HCT116 (cell line): Measurements from ENCODE around the gene OR2A25. TPM values are rescaled to one million over a fixed set of nuclear protein-coding genes. Genes with fewer than 3 reads are reported as not detected.

Source experiments
- ATAC-seq: fragments of 200-7000 bp; cut with Tn5 transposase; 2 replicates; pipeline ENCODE4 v1.9.1; 2020; ENCODE audit warnings: mild to moderate bottlenecking, moderate library complexity
- BruUV-seq: library from RNA; stranded (reverse); fragments of 400-500 nt; replicated peaks from 2 replicates; lab custom pipeline; 2021; lab: Mats Ljungman, UMichigan
- CTCF ChIA-PET: fragments of 300-600 bp; sonication (Branson Sonifier 250); formaldehyde crosslinking; loops from one replicate; lab custom pipeline; 2021; ENCODE audit warnings: antibody characterized with exemption; lab: Charles Lee
- POLR2A ChIA-PET: fragments of 300-600, 350-600 bp; sonication (Branson Sonifier 250); formaldehyde crosslinking; loops from one replicate; lab custom pipeline; 2021; ENCODE audit warnings: antibody characterized with exemption; lab: Charles Lee
- RAD21 ChIA-PET, 2 experiments: fragments of 300-600 bp; sonication (Branson Sonifier 250); formaldehyde crosslinking; loops; one replicate each; lab custom pipeline; 2023; ENCODE audit warnings: low total read pairs in 2 of 2; ENCODE audit not compliant: uncharacterized antibody in 2 of 2, unreplicated experiment in 2 of 2, low non-redundant PET in 1 of 2; lab: Charles Lee
- DNase-seq: peaks from one replicate; pipeline ENCODE4 v3.0.0-alpha.2; 2010; ENCODE audit warnings: low read depth, low spot score
- H2AFZ ChIP-seq: fragments of 200-600 bp; shearing (Covaris generic), sonication (generic); 2 replicates; pipeline ENCODE4 v1.6.1; 2017; ENCODE audit warnings: low read depth, mixed run types, mixed read lengths, antibody characterized with exemption, low read length; ENCODE audit not compliant: poor library complexity, severe bottlenecking
- H3K27ac ChIP-seq: 2 replicates; pipeline ENCODE4 v1.5.1; 2012; ENCODE audit warnings: low read depth, low read length
- H3K27me3 ChIP-seq: fragments of 200-600 bp; sonication (generic); 2 replicates; pipeline ENCODE4 v1.6.1; 2016; ENCODE audit warnings: mixed run types, low read length, mixed read lengths; ENCODE audit not compliant: insufficient read depth
- H3K36me3 ChIP-seq, 2 experiments: fragments of 200-500 bp in 1 of 2; fragments of 200-600 bp in 1 of 2; sonication (Bioruptor generic) in 1 of 2; sonication (generic) in 1 of 2; 2 replicates each; pipeline versions ENCODE4 v1.5.1 to v1.6.1; 2014 to 2016; ENCODE audit warnings: low read length in 2 of 2, inconsistent platforms in 1 of 2, mixed read lengths in 1 of 2, mixed run types in 1 of 2; ENCODE audit not compliant: insufficient read depth in 2 of 2, control insufficient read depth in 1 of 2
- H3K4me1 ChIP-seq, 2 experiments: fragments of 200-600 bp in 1 of 2; sonication (generic) in 1 of 2; 2 replicates each; pipeline versions ENCODE4 v1.5.1 to v1.6.1; 2012 to 2017; ENCODE audit warnings: low read length in 2 of 2, inconsistent platforms in 1 of 2, mild to moderate bottlenecking in 1 of 2, mixed read lengths in 1 of 2, mixed run types in 1 of 2, moderate library complexity in 1 of 2; ENCODE audit not compliant: insufficient read depth in 2 of 2, control insufficient read depth in 1 of 2
- H3K4me2 ChIP-seq: fragments of 200-600 bp; sonication (generic); 2 replicates; pipeline ENCODE4 v1.6.1; 2017; ENCODE audit warnings: mixed run types, low read length, mixed read lengths
- H3K4me3 ChIP-seq, 2 experiments: fragments of 200-600 bp in 1 of 2; sonication (generic) in 1 of 2; replicated peaks in 1 of 2; 2 replicates each; pipeline ENCODE4 v1.5.1; 2011 to 2016; ENCODE audit warnings: low read length in 2 of 2, control low read depth in 1 of 2, low read depth in 1 of 2, mild to moderate bottlenecking in 1 of 2, mixed read lengths in 1 of 2, mixed run types in 1 of 2
- H3K79me2 ChIP-seq: fragments of 200-600 bp; sonication (generic); 2 replicates; pipeline ENCODE4 v1.6.1; 2017; ENCODE audit warnings: mild to moderate bottlenecking, mixed run types, low read length, moderate library complexity, mixed read lengths; ENCODE audit not compliant: insufficient read depth
- H3K9ac ChIP-seq: fragments of 200-600 bp; sonication (generic); 2 replicates; pipeline ENCODE4 v1.6.1; 2016; ENCODE audit warnings: low read length, mixed read lengths
- H3K9me2 ChIP-seq: fragments of 200-600 bp; sonication (generic), shearing (Covaris generic); 2 replicates; pipeline ENCODE4 v1.6.1; 2017; ENCODE audit warnings: mixed run types, mild to moderate bottlenecking, moderate library complexity; ENCODE audit not compliant: insufficient read depth
- H3K9me3 ChIP-seq, 2 experiments: fragments of 200-500 bp in 1 of 2; fragments of 200-600 bp in 1 of 2; sonication (Bioruptor generic) in 1 of 2; sonication (generic) in 1 of 2; 2 replicates each; pipeline ENCODE4 v1.6.1; 2014 to 2017; ENCODE audit warnings: low read length in 2 of 2, mixed read lengths in 2 of 2, inconsistent platforms in 1 of 2, low read depth in 1 of 2, mild to moderate bottlenecking in 1 of 2, mixed run types in 1 of 2, moderate library complexity in 1 of 2; ENCODE audit not compliant: control insufficient read depth in 1 of 2, insufficient read depth in 1 of 2
- H4K20me1 ChIP-seq: fragments of 200-600 bp; sonication (generic), shearing (Covaris generic); 2 replicates; pipeline ENCODE4 v1.6.1; 2017; ENCODE audit warnings: mixed run types, mild to moderate bottlenecking, moderate library complexity; ENCODE audit not compliant: insufficient read depth
- ATF3 ChIP-seq: IDR thresholded peaks from 2 replicates; pipeline ENCODE4 v1.6.1; 2012
- CBX3 ChIP-seq: IDR thresholded peaks from 2 replicates; pipeline ENCODE4 v1.6.1; 2012; ENCODE audit warnings: low read depth
- CEBPB ChIP-seq: IDR thresholded peaks from 2 replicates; pipeline ENCODE4 v1.6.1; 2012; ENCODE audit warnings: low read depth
- CTCF ChIP-seq, 3 experiments: fragments of 200-600 bp in 1 of 3; sonication (generic) in 1 of 3; IDR thresholded peaks in 2 of 3; conservative IDR thresholded peaks in 1 of 3; 2 replicates each; pipeline ENCODE4 v1.5.1; 2012 to 2017; ENCODE audit warnings: low read depth in 2 of 3, low read length in 2 of 3, antibody characterized with exemption in 1 of 3, borderline replicate concordance in 1 of 3, control low read depth in 1 of 3, mild to moderate bottlenecking in 1 of 3, mixed read lengths in 1 of 3, mixed run types in 1 of 3, moderate library complexity in 1 of 3; ENCODE audit not compliant: insufficient read depth in 1 of 3
- ELF1 ChIP-seq: IDR thresholded peaks from 2 replicates; pipeline ENCODE4 v1.6.1; 2012; ENCODE audit warnings: low read depth, borderline replicate concordance
- EZH2phosphoT487 ChIP-seq: fragments of 200-600 bp; IDR thresholded peaks from 2 replicates; pipeline ENCODE4 v1.6.1; 2018; ENCODE audit warnings: antibody characterized with exemption, borderline replicate concordance
- FOSL1 ChIP-seq: IDR thresholded peaks from 2 replicates; pipeline ENCODE4 v1.6.1; 2012; ENCODE audit warnings: low read depth
- MAX ChIP-seq: IDR thresholded peaks from 2 replicates; pipeline ENCODE4 v1.6.1; 2012
- RAD21 ChIP-seq: IDR thresholded peaks from 2 replicates; pipeline ENCODE4 v1.6.1; 2012; ENCODE audit warnings: low read depth, mild to moderate bottlenecking
- SP1 ChIP-seq: IDR thresholded peaks from 2 replicates; pipeline ENCODE4 v1.6.1; 2012; ENCODE audit warnings: low read depth
- SRF ChIP-seq: IDR thresholded peaks from 2 replicates; pipeline ENCODE4 v1.6.1; 2012; ENCODE audit warnings: low read depth
- ZNF274 ChIP-seq: fragments of 200-500 bp; sonication (Bioruptor generic); IDR thresholded peaks from 2 replicates; pipeline ENCODE4 v1.6.1; 2014; ENCODE audit warnings: mild to moderate bottlenecking, low read depth, low read length, inconsistent platforms
- intact Hi-C: fragments of 100-400 bp; cut with micrococcal nuclease; formaldehyde crosslinking; loops from 2 replicates; pipeline ENCODE4 v1.10.0; 2022
- total RNA-seq: library from RNA; stranded (reverse); gene quantifications from one replicate; pipeline ENCODE4 v1.2.1, GENCODE V29; 2021; ENCODE audit not compliant: unreplicated experiment

OR2A25 gene
- total RNA-seq, 1 experiment from 2014 or later = not detected

DNA sequence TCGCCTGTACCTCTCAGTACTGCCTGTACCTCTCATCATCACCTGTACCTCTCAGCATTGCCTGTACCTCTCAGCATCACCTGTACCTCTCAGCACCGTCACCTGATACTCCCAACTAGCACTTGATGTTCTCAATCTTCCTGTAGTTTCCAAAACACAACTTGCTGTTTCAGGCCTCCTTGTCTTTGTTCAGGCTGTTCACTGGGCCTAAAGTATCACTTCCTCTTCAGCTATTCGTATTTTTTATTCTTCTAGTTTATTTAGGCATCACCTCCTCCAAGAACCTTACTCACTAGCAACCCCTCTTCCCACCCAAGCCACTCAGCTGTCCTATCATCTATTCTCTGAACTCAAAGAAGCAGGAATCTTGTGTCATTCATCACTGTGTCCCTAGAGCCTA, 45.4 kb upstream of the OR2A25 start:
- BruUV-seq = no TSS peak
- RAD21 ChIA-PET = no interaction called here
- no peak for TF ChIP-seq SRF
- TF ChIP-seq SP1 = no peak
- no peak for TF ChIP-seq CEBPB
- no peak for TF ChIP-seq ZNF274
- no peak for TF ChIP-seq RAD21
- TF ChIP-seq, all 23 proteins: peak for 0
- no peak overlapping the region for H2AFZ ChIP-seq
- no peak overlapping the region for H3K27ac ChIP-seq
- ATAC-seq = no peak
- no peaks in the 10 kb centered on the region for H3K9me3 ChIP-seq
- no peak overlapping the region for H3K4me2 ChIP-seq
- H3K4me3 ChIP-seq = no peak overlapping the region
- intact Hi-C loops = loop anchor here (5.0 to 10.0 kb wide), 2 partner anchors 58 to 119 kb away; partner anchors contain the start of gene TCAF1
- no peaks in the 10 kb centered on the region for H3K36me3 ChIP-seq
- H3K79me2 ChIP-seq = no peaks in the 10 kb centered on the region
- H3K4me1 ChIP-seq = peaks cover 0 to 6% of the 10 kb centered on the region in 2 experiments; a peak in 2 of 4 replicates
- H3K9ac ChIP-seq = no peak overlapping the region
- H4K20me1 ChIP-seq = no peaks in the 10 kb centered on the region
- no peaks in the 10 kb centered on the region for H3K9me2 ChIP-seq
- ChIA-PET POLR2A (no interaction called here), CTCF (no interaction called here)
- no peaks in the 10 kb centered on the region for H3K27me3 ChIP-seq
- DNase-seq = no peak

DNA sequence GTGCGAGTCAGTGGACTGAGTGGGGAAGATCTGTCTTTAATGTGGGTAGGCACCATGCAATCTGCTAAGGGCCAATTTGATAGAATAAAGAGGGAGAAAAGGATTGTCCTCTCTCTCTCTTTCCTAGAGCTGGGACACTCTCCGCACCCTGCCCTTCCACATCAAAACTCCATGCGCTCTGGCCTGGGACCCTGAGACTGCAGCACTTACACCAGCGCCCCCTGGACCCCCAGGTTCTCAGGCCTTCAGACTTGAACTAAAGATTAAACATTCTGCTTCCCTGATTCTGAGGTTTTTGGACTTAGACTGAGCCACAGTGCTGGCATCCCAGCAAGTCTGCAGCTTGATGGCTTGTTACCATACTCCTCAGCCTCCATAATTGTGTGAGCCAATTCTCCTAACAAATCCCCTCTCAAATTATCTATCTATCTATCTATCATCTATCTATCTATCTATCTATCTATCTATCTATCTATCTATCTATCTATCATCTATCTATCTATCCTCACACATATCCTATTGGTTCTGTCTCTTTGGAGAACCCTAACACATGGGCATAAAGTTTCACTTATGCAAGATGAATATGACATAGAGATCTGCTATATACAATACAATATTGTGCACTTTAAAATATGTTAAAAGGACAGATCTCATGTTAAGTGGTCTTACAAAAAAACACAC, 43.3 kb upstream of the OR2A25 start:
- no peaks in the 10 kb centered on the region for H3K36me3 ChIP-seq
- BruUV-seq = no TSS peak
- intact Hi-C loops = loop anchor here (5.0 to 10.0 kb wide), 2 partner anchors 101 to 122 kb away; partner anchors contain the start of gene TCAF1
- no peak overlapping the region for H2AFZ ChIP-seq
- RAD21 ChIA-PET = no interaction called here
- H3K27me3 ChIP-seq = no peaks in the 10 kb centered on the region
- ATAC-seq = no peak
- CTCF ChIA-PET = interaction anchor here (1.0 to 1.2 kb wide), 2 partner anchors 124 to 134 kb away, joined by 3 read pairs; partner anchors contain the start of gene TCAF1
- no peak overlapping the region for H3K4me2 ChIP-seq
- H3K4me3 ChIP-seq = no peak overlapping the region
- no peaks in the 10 kb centered on the region for H3K9me2 ChIP-seq
- H3K79me2 ChIP-seq = no peaks in the 10 kb centered on the region
- H3K9ac ChIP-seq = no peak overlapping the region
- H3K9me3 ChIP-seq = no peaks in the 10 kb centered on the region
- POLR2A ChIA-PET = no interaction called here
- TF ChIP-seq EZH2phosphoT487 = no peak
- no peak for TF ChIP-seq CBX3
- no peak for TF ChIP-seq ELF1
- no peak for TF ChIP-seq ATF3
- no peak for TF ChIP-seq MAX
- no peak for TF ChIP-seq CTCF (IDR thresholded peaks at IDR 0.05 in 2 of 3, conservative IDR thresholded peaks at IDR 0.05 in 1 of 3; ENCODE audit: borderline replicate concordance in 1 of 3, insufficient read depth in 1 of 3, low read depth in 2 of 3, low read length in 2 of 3)
- TF ChIP-seq SP1 = no peak
- no peak for TF ChIP-seq FOSL1
- no peak overlapping the region for H3K27ac ChIP-seq
- no peaks in the 10 kb centered on the region for H4K20me1 ChIP-seq
- DNase-seq = no peak
- H3K4me1 ChIP-seq = peaks cover 0 to 6% of the 10 kb centered on the region in 2 experiments; a peak in 2 of 4 replicates
